ENCODE data around the gene FCER1G. TPM values are rescaled to one million over a fixed set of nuclear protein-coding genes. Genes with fewer than 3 reads are reported as not detected.

Gene FCER1G
- polyA plus RNA-seq, 3 donors, result 2,686 to 4,191 (median 2,715) TPM

GRCh38 chr1:161226320-161226711 lies 11.2 kb downstream of the FCER1G start:
- Histone ChIP-seq H3K4me2 (replicated peaks; ENCODE audit: extremely low read depth, low read length, poor library complexity, severe bottlenecking) (peak overlapping the region; percentile 83), H3K4me3 (replicated peaks in 1 of 3; ENCODE audit: low read depth in 2 of 3, low read length in 3 of 3) (peak overlapping the region; percentile 50 to 79 (median 63)), H3K36me3 (replicated peaks in 1 of 2; ENCODE audit: control insufficient read depth in 1 of 2, insufficient read depth in 2 of 2, low read length in 2 of 2) (peaks cover 25 to 55% of the 10 kb centered on the region in 2 donors), H3K4me1 (ENCODE audit: control insufficient read depth in 1 of 2, insufficient read depth in 2 of 2, low read length in 2 of 2) (peaks cover 32 to 45% of the 10 kb centered on the region in 2 donors), H3K9ac (ENCODE audit: insufficient read depth, low read length, poor library complexity, severe bottlenecking) (no peak overlapping the region), H3K9me3 (replicated peaks in 1 of 2; ENCODE audit: control insufficient read depth in 1 of 2, insufficient read depth in 1 of 2, low read length in 2 of 2) (no peaks in the 10 kb centered on the region), H4K20me1 (ENCODE audit: insufficient read depth, low read length) (peaks cover 26% of the 10 kb centered on the region), H3K27me3 (ENCODE audit: control insufficient read depth in 2 of 2, insufficient read depth in 2 of 2, low read length in 2 of 2) (no peaks in the 10 kb centered on the region), H3K79me2 (ENCODE audit: insufficient read depth, low read length) (peaks cover 9% of the 10 kb centered on the region), H2AFZ (ENCODE audit: insufficient read depth, low read depth, low read length, poor library complexity, severe bottlenecking) (peak overlapping the region; percentile 37), H3K27ac (ENCODE audit: low read depth in 1 of 2, low read length in 2 of 2) (peak overlapping the region in 1 of 2 donors; percentile 39)
- intact Hi-C loops (cut with micrococcal nuclease), result loop anchor here in 1 of 2 donors (5.0 kb wide), 2 partner anchors 86 to 156 kb away; partner anchors contain the start of gene SDHC
- no peak for TF ChIP-seq CTCF (IDR thresholded peaks at IDR 0.05)
- WGBS (ENCODE audit: insufficient coverage), result 18% methylated on average over 11 of the region's 15 CpGs
- peaks cover 0 to 2% (median 0%) of the 10 kb centered on the region in 7 donors for H3K9me3 Mint-ChIP-seq
- H3K36me3 Mint-ChIP-seq, result peaks cover 50 to 54% of the 10 kb centered on the region in 2 donors
- peak overlapping the region; percentile 95 to 98 for H3K4me3 Mint-ChIP-seq
- peaks cover 0 to 5% (median 1%) of the 10 kb centered on the region in 3 donors for H3K27me3 Mint-ChIP-seq (ENCODE audit: low read depth in 3 of 3)
- peaks cover 60% of the 10 kb centered on the region for H3K4me1 Mint-ChIP-seq
- no peak for DNase-seq
- peak overlapping the region; percentile 88 to 99 (median 97) for H3K27ac Mint-ChIP-seq

GRCh38 chr1:161226759-161227158 lies 11.7 kb downstream of the FCER1G start:
- Mint-ChIP-seq H3K36me3 (peaks cover 50 to 54% of the 10 kb centered on the region in 2 donors), H3K4me3 (peak overlapping the region; percentile 95 to 98), H3K9me3 (peaks cover 0 to 2% (median 0%) of the 10 kb centered on the region in 7 donors), H3K27ac (peak overlapping the region in 5 of 7 donors; percentile 77 to 99 (median 92)), H3K27me3 (ENCODE audit: low read depth in 3 of 3) (peaks cover 0 to 5% (median 1%) of the 10 kb centered on the region in 3 donors), H3K4me1 (peaks cover 60% of the 10 kb centered on the region)
- Histone ChIP-seq H3K4me2 (replicated peaks; ENCODE audit: extremely low read depth, low read length, poor library complexity, severe bottlenecking) (peak overlapping the region; percentile 83), H3K9ac (ENCODE audit: insufficient read depth, low read length, poor library complexity, severe bottlenecking) (no peak overlapping the region), H3K4me3 (replicated peaks in 1 of 3; ENCODE audit: low read depth in 2 of 3, low read length in 3 of 3) (peak overlapping the region in 1 of 3 experiments; percentile 79), H3K4me1 (ENCODE audit: control insufficient read depth in 1 of 2, insufficient read depth in 2 of 2, low read length in 2 of 2) (peaks cover 32 to 45% of the 10 kb centered on the region in 2 donors), H3K36me3 (replicated peaks in 1 of 2; ENCODE audit: control insufficient read depth in 1 of 2, insufficient read depth in 2 of 2, low read length in 2 of 2) (peaks cover 25 to 55% of the 10 kb centered on the region in 2 donors), H3K9me3 (replicated peaks in 1 of 2; ENCODE audit: control insufficient read depth in 1 of 2, insufficient read depth in 1 of 2, low read length in 2 of 2) (no peaks in the 10 kb centered on the region), H3K27ac (ENCODE audit: low read depth in 1 of 2, low read length in 2 of 2) (no peak overlapping the region), H4K20me1 (ENCODE audit: insufficient read depth, low read length) (peaks cover 23% of the 10 kb centered on the region), H3K27me3 (ENCODE audit: control insufficient read depth in 2 of 2, insufficient read depth in 2 of 2, low read length in 2 of 2) (no peaks in the 10 kb centered on the region), H2AFZ (ENCODE audit: insufficient read depth, low read depth, low read length, poor library complexity, severe bottlenecking) (no peak overlapping the region), H3K79me2 (ENCODE audit: insufficient read depth, low read length) (peaks cover 9% of the 10 kb centered on the region)
- TF ChIP-seq CTCF (IDR thresholded peaks at IDR 0.05), result no peak
- 90% methylated on average over 2 of the region's 3 CpGs for WGBS (ENCODE audit: insufficient coverage)
- DNase-seq, result no peak
- intact Hi-C loops (cut with micrococcal nuclease), result loop anchor here in 1 of 2 donors (5.0 kb wide), 2 partner anchors 86 to 156 kb away; partner anchors contain the start of gene SDHC
